Right cardiac atrium (tissue), 5 donors: ENCODE results near the gene TWIST1. TPM values are rescaled to one million over a fixed set of nuclear protein-coding genes. Genes with fewer than 3 reads are reported as not detected.

ENCODE experiments used
- ATAC-seq, 2 donors: fragments of 200-7000 bp; cut with Tn5 transposase; one replicate each; pipeline versions ENCODE4 v1.8.0 to v1.9.1; 2020; ENCODE audit warnings: moderate library complexity in 2 of 2, mild to moderate bottlenecking in 1 of 2
- DNase-seq, 3 donors: peaks; one replicate each; pipeline ENCODE4 v3.0.0-alpha.2; 2020
- H3K27ac ChIP-seq: one replicate; pipeline ENCODE4 v1.5.1; 2013; ENCODE audit warnings: mild to moderate bottlenecking, low read length, control low read depth, moderate library complexity
- H3K27me3 ChIP-seq: one replicate; pipeline ENCODE4 v1.6.1; 2013; ENCODE audit not compliant: control insufficient read depth, insufficient read depth
- H3K4me1 ChIP-seq: one replicate; pipeline ENCODE4 v1.6.1; 2013; ENCODE audit warnings: low read length; ENCODE audit not compliant: control insufficient read depth, insufficient read depth
- H3K4me3 ChIP-seq: one replicate; pipeline ENCODE4 v1.5.1; 2013; ENCODE audit warnings: low read length, control low read depth
- H3K9me3 ChIP-seq: one replicate; pipeline ENCODE4 v1.6.1; 2013; ENCODE audit warnings: low read length; ENCODE audit not compliant: control insufficient read depth
- WGBS: extraction: QIAGEN DNeasy Blood & Tissue Kit; methylation state at CpG from one replicate; pipeline ENCODE4 v1.1.7; 2013; 5-methylcytosine and 5-hydroxymethylcytosine counted together
- intact Hi-C, 4 donors: fragments of 100-400 bp; cut with DNase I; formaldehyde crosslinking; loops; one replicate each; pipeline versions ENCODE4 v1.11.0 to v1.14.0; 2022 to 2023
- polyA plus RNA-seq: library from polyadenylated mRNA; stranded (reverse); fragments of 200-250 nt; gene quantifications from one replicate; pipeline ENCODE4 v1.2.3, GENCODE V29; 2013
- total RNA-seq, 4 donors: library from RNA; stranded (reverse); fragmentation: NEBNext Ultra II Directional; extraction: Animal tissue kit (Norgen Biotek cat#: 25700); gene quantifications; one replicate each; pipeline ENCODE4 v1.2.1, GENCODE V29; 2021
- donor health status: healthy with polysubstance abuse.
- donor health status: DM: no; HTN: yes; CAD: no.
- donor health status: DM: no; HTN: no; CAD: no.
- donor health status: DM: no; HTN: yes; CAD: no; lungs with severe emphysema.
- donor health status: DM: yes; HTN: yes; CAD: no.

The TWIST1 gene
- total and polyA plus RNA-seq, 5 donors: 2.3 to 4.4 (median 3.3) TPM

DNA sequence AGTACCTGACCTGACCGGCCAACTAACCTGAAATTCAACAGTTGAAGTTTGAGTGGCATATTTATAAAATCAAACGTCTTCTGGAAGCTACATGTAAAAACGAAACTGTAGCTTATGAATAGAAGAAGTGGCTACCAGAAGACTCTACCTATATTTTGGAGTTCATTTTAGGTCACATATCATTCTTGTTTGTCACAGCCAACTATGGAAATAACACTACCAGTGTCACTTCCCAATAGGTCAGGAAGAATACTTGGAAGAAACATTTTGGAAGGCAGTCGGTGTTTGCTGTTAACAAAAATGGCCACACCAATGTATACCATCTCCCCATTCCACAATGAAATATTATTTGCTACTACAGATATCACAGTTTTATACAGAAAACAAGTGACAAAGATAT is 12.6 kb downstream of the TWIST1 start:
- peaks cover 4% of the 10 kb centered on the region for H3K4me1 ChIP-seq
- intact Hi-C loops: no loop called here
- no peak for DNase-seq
- no peaks in the 10 kb centered on the region for H3K9me3 ChIP-seq
- 73% methylated on average over 4 of the region's 4 CpGs for WGBS
- H3K27me3 ChIP-seq: no peaks in the 10 kb centered on the region
- no peak overlapping the region for H3K27ac ChIP-seq
- no peak for ATAC-seq
- H3K4me3 ChIP-seq: no peak overlapping the region

DNA sequence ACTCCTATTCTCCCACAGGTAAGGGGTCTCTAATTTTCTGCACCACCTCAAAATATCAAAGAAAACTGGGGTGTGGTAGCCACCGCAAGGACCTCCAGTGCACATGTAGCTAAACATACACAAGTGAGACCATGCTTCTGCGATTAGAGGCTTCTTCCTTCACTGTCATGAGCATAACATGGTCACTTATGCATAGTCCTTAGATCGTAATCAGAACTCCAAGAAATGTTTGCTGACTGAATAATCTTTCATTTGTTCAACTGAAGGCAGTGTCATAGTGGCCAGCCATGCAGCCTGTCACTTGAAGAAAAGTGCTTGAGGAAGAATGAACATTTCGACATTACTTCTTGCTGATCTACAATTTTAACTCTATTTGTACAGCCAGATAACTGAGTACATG is 14.6 kb downstream of the TWIST1 start:
- H3K27ac ChIP-seq: no peak overlapping the region
- intact Hi-C loops: no loop called here
- no peak for DNase-seq
- H3K4me1 ChIP-seq: no peaks in the 10 kb centered on the region
- ATAC-seq: no peak
- no peak overlapping the region for H3K4me3 ChIP-seq
- WGBS: 81% methylated on average over 4 of the region's 4 CpGs
- H3K27me3 ChIP-seq: no peaks in the 10 kb centered on the region
- H3K9me3 ChIP-seq: no peaks in the 10 kb centered on the region

DNA sequence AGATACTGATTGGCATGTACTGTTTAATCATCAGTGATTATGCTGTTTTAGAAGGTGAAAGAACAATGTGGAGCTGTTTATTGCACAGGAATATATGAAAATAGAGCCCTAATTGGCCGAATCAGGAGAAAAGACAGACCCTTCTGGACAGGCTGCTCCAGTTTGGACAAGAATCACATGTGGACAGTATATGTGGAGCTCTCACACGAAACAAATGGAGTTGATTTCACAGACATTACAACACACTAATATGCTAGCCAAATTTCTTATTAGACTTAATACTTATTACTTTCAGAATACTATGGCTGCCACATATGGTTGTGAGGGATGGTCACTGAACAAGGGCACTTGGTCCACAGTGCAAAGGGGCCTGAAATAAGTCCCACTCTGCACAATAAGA is 15.5 kb downstream of the TWIST1 start:
- 71% methylated on average over 2 of the region's 2 CpGs for WGBS
- no peaks in the 10 kb centered on the region for H3K27me3 ChIP-seq

DNA sequence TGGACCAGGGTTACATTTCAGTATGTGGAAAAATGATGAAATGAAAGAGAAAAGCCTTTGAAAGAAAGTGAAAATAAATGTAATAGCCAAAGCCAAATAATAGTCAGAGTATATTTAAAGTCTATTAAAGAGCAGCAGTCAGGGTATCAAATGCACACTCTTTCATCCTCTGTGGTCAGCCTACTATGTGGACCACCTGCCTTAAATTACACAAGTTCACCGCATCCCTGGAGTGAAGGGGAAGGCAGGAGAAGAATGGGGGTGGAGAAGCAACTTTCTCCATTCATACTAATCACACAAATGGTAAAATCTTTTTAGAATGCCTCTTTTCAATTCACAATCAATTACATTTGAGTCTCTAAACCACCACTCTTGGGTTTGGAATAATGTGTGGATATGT is 16.0 kb downstream of the TWIST1 start:
- Histone ChIP-seq H3K4me3 (no peak overlapping the region), H3K27ac (no peak overlapping the region), H3K4me1 (no peaks in the 10 kb centered on the region), H3K9me3 (no peaks in the 10 kb centered on the region), H3K27me3 (no peaks in the 10 kb centered on the region)
- intact Hi-C loops: no loop called here
- DNase-seq (no peak), ATAC-seq (no peak)
- 71% methylated on average over 1 of the region's 1 CpG for WGBS

More for the DNA sequence above, 15.5 kb downstream of the TWIST1 start:
- Histone ChIP-seq H3K4me1 (no peaks in the 10 kb centered on the region), H3K27ac (no peak overlapping the region), H3K9me3 (no peaks in the 10 kb centered on the region), H3K4me3 (no peak overlapping the region)
- ATAC-seq (no peak), DNase-seq (no peak)
- intact Hi-C loops: no loop called here

DNA sequence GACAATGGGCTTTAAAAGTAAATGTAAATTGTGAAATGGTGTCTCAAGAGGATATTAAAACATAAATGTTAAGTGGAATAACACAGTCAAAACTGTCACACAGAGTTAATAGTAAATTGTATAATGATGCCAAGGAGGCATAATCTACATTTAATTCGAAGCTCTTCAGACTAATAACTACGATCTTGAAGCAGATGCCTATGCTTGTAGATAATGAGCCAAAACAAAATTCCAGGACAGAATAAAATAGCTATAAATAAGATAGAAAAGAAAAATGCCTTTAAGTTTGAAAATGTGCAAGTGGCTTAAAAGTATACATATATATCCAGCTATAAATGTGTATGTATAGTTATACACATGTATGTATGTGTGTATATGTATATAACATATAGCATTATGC is 17.5 kb downstream of the TWIST1 start:
- intact Hi-C loops: no loop called here
- Histone ChIP-seq H3K27me3 (no peaks in the 10 kb centered on the region), H3K4me3 (no peak overlapping the region), H3K4me1 (no peaks in the 10 kb centered on the region), H3K9me3 (no peaks in the 10 kb centered on the region), H3K27ac (no peak overlapping the region)
- ATAC-seq (no peak), DNase-seq (no peak)
- WGBS: 57% methylated on average over 2 of the region's 2 CpGs

DNA sequence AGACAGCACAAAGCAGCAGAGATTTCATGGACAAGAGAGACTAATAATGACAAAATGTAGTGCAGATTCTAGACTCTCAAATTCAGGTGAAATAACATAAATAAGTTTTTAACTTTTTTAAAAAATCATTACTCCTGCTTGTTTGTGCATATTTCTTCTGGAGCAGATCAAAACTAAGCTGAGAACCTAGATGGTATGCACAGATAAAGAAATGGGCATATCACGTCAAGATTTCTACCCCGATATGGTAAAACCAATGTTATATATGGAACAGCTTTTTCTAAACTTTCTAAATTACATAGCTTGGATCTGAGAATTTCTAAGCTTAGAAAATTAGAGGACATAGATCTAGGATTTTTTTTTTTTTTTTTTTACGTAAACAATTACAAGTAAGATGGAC is 18.2 kb downstream of the TWIST1 start:
- Histone ChIP-seq H3K4me3 (no peak overlapping the region), H3K27me3 (no peaks in the 10 kb centered on the region), H3K4me1 (no peaks in the 10 kb centered on the region), H3K27ac (no peak overlapping the region), H3K9me3 (no peaks in the 10 kb centered on the region)
- intact Hi-C loops: no loop called here
- 87% methylated on average over 3 of the region's 3 CpGs for WGBS
- ATAC-seq (no peak), DNase-seq (no peak)

DNA sequence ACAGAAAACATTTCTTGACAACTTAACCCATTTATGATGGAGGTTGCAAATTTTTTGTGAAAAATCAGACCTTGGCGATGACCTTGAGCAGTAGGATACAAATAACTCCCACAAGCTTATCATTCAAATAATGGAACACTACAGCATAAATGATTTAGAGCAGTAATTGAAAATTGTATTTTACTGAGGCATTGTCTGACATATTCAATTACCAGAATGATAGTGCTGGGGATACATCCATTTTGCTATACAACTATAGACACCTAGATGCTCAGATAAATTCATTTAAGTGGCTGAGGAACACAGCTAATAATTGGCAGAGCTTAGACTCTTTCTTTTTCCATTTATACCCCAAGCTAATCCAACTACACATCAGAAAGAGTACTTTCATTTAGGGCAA is 18.9 kb downstream of the TWIST1 start:
- Histone ChIP-seq H3K4me3 (no peak overlapping the region), H3K9me3 (no peaks in the 10 kb centered on the region), H3K27me3 (no peaks in the 10 kb centered on the region), H3K4me1 (no peaks in the 10 kb centered on the region), H3K27ac (no peak overlapping the region)
- ATAC-seq: no peak
- intact Hi-C loops: no loop called here
- 80% methylated on average over 1 of the region's 1 CpG for WGBS
- no peak for DNase-seq

DNA sequence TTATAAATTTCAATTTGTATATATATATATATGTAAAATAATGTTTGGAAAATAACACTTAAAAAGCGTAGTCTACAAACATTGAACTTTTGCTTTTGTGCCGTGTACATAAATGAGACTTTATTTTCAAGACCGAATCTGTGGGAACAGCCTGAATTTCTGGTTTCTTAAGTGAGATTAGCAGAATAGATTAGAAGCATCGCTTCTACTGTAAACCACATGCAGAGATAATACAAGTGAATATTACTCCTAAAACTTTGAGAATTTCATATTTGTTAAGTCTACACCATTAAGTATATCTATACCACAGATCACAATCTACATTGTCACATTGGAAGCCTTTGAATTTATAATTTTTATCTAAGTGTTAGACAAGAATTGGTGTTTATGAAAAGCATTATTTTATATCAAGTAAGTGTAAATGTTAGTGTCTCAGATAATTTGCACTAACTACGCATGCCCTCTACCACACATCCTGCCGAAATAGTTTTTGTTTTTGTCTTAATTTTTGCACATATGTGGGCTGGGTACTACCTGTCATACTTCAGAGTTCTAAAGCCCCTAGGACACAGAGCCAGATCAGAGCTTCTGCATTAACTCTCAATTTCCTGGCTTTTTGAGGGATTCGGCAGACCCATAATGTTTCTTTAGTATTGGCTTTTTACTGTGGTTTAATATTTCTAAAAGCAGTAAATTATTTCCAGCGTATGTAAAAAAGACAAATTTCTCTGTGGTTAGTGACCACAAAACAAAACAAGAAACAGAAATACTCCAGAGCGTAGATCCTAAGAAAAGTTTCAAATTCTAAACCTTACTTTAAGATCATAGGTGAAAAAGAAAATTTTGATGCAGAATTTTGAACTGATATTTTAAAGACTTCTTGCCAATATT is 20.0 kb downstream of the TWIST1 start:
- Histone ChIP-seq H3K27ac (no peak overlapping the region), H3K4me1 (no peaks in the 10 kb centered on the region), H3K4me3 (no peak overlapping the region), H3K9me3 (no peaks in the 10 kb centered on the region), H3K27me3 (no peaks in the 10 kb centered on the region)
- intact Hi-C loops: no loop called here
- ATAC-seq (no peak), DNase-seq (no peak)
- 85% methylated on average over 9 of the region's 9 CpGs for WGBS

DNA sequence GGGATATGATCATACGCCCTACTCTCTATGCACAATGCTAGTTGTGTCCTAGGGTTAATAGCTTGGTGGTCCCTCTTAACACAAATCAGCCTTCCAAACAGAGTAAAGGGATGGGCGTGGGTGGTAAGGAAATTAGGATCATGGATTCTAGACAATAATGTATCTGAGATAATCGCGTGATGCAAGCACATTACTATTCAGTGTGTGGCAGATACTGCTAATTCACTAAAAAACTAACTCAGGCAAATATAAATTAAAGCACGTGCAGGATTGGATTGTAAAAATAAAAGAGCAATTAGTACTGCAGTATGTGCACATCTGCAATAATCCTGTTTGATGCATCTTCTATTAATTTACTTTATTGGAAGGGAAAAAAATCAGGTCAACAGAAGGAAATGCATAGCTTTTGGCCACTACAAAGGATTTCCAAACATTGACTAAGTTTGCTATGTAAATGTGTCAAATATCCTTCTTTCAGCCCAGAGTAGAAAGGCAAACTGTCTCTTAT is 22.0 kb downstream of the TWIST1 start:
- Histone ChIP-seq H3K4me3 (no peak overlapping the region), H3K4me1 (no peaks in the 10 kb centered on the region), H3K27ac (no peak overlapping the region), H3K27me3 (no peaks in the 10 kb centered on the region), H3K9me3 (no peaks in the 10 kb centered on the region)
- intact Hi-C loops: no loop called here
- WGBS: 73% methylated on average over 5 of the region's 5 CpGs
- DNase-seq (no peak), ATAC-seq (no peak)

DNA sequence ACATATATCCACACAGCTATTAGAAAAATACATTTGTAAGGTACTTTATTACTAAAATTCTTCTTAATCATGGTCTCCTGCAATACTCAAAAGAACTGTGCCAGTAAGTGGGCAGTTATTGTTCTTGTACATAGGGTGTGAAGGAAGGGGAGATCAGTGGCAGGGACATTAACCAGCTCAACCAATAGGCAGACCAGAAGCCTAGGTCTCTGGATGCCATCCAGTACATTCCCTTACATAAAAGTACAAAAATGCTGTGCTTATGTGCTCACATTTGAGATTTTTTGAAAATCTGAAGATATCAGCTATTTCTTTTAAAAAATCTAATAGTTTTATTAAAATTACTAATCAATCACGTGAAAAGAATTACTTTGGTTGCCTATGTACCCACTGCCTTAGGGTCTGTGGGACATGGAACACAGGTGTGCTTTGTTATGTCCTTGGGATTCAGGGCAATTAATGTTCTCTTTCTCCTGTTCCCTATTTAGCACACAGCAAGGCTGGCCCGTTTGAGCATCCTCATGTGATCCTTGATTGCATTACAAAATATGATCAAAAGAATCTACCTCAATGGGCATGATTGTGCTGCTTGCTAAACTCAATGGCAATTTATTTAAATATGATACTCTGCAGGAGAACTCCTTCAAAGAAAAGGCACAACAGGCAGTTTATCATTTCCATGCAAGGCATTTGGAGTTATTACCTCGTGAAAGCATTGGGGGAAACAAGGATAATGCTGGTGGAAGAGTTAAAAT is 22.7 kb downstream of the TWIST1 start:
- no peak for ATAC-seq
- H3K4me1 ChIP-seq: no peaks in the 10 kb centered on the region
- no peak overlapping the region for H3K4me3 ChIP-seq
- no peaks in the 10 kb centered on the region for H3K9me3 ChIP-seq
- H3K27ac ChIP-seq: no peak overlapping the region
- H3K27me3 ChIP-seq: no peaks in the 10 kb centered on the region
- 67% methylated on average over 3 of the region's 3 CpGs for WGBS
- intact Hi-C loops: no loop called here
- DNase-seq: no peak

DNA sequence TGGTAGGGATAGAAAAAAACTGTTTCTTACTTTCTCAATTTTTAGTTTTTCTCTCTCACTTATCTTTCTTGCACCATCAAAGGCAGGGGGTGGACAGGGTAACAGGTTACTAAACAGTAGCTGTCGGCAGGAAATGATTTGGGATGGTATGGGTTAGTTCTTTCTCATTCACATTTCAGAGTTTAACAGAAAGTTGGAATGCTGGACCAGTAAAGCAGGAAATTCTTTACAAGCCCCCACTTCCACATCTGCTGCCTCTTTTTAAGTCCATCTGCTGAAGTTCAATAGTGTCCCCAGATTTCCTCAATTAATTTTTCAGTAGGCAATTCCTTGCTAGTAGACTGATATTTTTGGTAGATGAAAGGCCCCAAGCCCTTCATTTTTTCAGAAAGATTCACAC is 23.3 kb downstream of the TWIST1 start:
- 78% methylated on average over 1 of the region's 1 CpG for WGBS
- no peak for DNase-seq

More for the DNA sequence above, 23.3 kb downstream of the TWIST1 start:
- intact Hi-C loops: no loop called here
- Histone ChIP-seq H3K4me3 (no peak overlapping the region), H3K27ac (no peak overlapping the region), H3K27me3 (no peaks in the 10 kb centered on the region), H3K4me1 (no peaks in the 10 kb centered on the region), H3K9me3 (no peaks in the 10 kb centered on the region)
- ATAC-seq: no peak
